Kidney tubule cell (primary cell): ENCODE measurements around the gene ABCB10.
"Not testable (repeated sequence)": the region's sequence is repeated elsewhere in the genome, so short reads cannot be mapped to it uniquely, and the experiment has no call there.

ENCODE experiments used
- DNase-seq: peaks from one replicate; pipeline ENCODE4 v3.0.0-alpha.2; 2018; ENCODE audit warnings: low spot score

Gene ABCB10

DNA sequence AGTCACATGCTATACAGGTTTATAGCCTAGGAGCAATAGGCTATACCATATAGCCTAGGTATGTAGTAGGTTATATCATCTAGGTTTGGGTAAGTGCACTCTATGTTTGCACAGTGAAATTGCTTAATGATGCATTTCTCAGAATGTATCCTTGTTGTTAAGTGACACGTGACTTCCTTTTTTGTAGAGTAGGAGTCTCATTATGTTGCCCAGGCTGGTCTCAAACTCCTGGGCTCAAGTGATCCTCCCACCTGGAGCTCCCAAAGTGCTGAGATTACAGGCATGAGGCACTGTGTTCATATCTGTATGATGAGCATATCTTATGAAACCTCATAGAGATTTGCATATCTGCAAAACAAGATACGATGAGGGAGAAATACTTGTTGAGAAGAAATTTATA is 13.8 kb upstream of the ABCB10 start:
- DNase-seq = no peak

DNA sequence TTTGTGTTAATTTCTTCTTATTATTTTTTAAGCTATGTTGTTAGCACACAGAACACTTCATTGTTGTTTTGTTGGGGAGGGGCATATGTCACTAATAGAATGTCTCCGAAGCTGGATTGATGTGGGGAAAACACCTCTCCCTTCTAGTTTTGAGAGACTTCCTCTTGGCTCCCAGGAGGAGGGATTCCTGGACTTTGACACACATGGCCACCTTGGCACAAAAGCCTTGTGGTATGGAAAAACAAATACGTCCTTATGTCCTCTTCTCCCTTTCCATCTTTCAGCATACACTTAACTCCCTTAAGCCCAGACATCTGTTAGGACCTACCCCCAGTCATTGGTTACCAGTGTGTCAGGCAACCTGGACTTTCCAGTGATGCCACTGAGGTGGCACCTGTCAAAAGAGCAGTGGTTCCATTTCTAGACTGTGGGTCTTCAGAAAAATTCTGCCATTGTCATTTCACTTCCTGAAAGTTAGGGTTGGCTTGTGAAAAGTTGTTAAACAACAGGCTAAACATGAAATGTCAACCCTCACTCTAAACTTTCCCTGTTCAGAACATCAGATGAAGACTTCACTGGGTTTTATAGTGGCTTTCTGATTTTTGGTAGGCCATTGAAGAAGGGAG is 12.5 kb upstream of the ABCB10 start:
- DNase-seq = no peak

DNA sequence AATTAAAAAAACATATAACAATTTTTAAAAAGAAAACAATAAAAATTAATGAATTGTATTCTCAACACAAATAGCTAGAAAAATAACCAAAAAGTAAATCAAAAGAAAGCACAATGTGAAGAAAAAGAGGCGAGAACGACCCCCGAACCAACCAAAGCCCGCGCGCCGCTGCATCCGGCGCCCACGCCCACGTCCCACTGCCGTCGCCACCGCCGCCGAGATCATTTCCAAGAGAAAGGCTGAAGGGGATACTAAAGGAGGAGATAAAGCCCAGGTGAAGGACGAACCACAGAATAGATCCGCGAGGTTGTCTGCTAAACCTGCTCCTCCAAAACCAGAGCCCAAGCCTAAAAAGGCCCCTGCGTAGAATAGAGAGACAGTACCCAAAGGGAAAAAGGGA is 11.8 kb upstream of the ABCB10 start:
- DNase-seq = no peak

DNA sequence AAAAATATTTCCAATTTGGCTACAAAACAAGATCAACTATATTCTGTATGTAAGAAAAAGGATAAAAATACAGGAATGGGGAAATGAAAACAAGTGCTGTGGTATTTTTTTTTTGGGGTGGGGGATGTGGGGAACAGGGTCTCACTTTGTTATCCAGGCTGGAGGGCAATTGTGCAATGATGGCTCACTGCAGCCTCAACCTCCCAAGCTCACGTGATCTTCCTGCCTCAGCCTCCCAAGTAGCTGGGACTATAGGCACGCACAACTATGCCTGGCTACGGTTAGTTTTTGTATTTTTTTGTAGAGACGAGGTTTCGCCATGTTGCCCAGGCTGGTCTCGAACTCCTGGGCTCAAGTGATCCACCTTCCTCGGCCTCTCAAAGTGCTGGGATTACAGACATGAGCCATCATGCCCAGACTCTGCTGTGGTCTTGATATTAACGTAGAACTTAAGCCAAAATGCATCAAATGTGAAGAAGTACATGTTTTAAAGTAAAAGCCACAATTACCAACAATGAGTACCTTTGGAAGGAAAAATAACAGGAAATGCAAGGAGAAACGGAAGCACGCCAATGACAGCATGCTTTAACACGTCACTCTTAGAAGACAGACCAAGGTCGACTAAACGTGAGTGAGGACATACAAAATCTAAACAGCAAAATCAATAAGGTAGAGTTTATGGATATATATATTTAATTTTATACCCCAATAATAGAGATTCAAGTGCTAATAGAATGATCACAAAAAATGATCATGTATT is 8.8 kb upstream of the ABCB10 start:
- DNase-seq = no peak

DNA sequence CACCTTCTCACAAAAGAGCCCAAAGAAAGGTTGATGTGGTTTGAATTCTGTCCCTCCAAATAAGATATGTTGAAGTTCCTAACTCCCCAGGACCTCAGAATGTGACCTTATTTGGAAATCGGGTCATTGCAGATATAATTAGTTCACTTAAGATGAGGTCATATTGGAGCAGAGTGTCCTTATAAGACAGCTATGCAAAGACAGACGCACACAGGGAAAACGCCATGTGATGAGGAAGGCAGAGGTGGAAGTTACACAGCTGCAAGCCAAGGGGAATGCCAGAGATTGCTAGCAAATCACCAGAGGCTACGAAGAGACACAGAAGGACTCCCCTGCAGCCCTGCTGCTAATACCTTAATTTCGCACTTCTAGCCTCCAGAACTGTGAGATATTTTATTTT is 5.2 kb upstream of the ABCB10 start:
- peak; percentile 39 for DNase-seq

DNA sequence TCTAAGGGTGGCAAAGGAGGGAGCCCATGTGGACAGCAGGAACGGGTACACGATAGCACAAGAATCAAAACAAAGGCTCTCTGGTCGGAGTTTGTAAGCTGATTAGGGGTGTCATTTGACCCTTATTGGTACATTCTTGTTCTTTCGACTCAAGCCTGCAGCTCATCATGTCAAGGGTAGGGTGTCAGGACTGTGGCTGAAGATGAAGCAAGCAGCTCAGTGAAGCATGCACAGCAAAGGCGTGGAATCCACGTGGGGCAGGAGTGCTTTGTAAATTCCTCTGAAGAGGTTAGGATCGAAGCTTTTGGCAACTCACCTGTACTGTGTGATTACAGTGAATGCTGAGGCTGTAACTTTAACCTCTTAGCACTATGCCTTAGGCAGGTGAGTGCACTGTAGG is 4.7 kb upstream of the ABCB10 start:
- peak; percentile 61 for DNase-seq

DNA sequence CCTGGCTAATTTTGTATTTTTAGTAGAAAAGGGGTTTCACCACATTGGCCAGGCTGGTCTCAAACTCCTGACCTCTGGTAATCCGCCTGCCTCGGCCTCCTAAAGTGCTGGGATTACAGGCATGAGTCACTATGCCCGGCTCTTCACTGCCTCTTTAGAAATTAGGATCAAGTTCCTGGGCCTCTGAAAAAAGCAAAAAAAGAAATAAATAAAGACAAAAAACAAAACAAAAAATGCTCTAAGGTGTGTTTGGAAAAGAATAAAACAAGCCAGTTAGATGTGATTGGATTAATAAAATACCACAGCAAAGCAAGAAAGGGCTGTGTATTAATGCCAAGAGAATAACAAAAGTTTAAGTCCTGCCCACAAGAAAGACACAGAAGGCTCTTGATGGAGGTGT is 4.2 kb upstream of the ABCB10 start:
- DNase-seq = no peak

DNA sequence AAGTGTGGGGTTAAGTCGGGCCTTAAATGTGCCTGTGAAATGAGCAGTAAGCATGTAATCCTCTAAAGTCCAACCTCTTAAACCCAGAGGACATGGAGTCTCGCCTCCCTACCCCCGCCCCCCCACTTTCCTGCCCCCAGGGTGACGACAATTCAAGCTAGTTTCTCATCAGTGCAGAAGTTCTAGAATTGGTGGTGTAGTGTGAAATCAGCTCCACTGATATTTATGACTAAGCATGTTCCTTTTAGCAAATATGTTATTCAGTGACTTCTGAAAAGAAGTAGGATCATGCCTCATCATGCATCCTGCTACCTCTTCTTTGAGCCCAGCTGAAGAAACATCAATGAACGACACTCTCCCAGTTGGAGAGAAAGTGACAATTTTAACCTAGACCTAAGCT is 2.6 kb upstream of the ABCB10 start:
- no peak for DNase-seq

DNA sequence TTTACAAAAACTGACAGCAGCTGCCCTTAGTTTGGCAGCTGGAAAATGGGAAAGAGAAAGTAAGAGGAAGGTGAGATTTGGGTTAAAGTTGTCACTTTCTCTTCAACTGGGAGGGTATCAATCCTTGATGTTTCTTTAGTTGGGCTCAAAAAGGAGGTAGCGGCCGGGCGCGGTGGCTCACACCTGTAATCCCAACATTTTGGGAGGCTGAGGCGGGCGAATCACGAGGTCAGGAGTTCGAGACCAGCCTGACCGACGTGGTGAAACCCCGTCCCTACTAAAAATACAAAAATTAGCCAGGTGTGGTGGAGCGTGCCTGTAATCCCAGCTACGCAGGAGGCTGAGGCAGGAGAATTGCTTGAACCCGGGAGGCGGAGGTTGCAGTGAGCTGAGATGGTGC is 1.6 kb upstream of the ABCB10 start:
- not testable (repeated sequence) for DNase-seq

DNA sequence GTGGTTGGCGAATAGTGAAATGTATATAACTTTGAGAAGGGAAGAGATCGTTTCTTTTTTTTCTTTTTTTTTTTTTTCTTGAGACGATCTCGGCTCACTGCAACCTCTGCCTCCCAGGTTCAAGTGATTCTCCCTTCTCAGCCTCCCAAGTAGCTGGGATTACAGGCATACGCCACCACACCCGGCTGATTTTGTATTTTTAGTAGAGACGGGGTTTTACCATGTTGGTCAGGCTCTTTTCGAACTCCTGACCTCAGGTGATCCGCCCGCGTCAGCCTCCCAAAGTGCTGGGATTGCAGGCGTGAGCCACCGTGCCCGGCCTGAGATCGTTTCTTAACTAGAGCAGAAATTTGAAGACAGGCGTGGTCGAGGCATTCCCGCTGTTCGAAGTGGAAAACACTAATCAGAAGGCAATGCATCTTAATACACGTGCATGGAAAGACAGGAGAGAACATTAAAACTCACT is 862 bp upstream of the ABCB10 start:
- peak; percentile 11 for DNase-seq

DNA sequence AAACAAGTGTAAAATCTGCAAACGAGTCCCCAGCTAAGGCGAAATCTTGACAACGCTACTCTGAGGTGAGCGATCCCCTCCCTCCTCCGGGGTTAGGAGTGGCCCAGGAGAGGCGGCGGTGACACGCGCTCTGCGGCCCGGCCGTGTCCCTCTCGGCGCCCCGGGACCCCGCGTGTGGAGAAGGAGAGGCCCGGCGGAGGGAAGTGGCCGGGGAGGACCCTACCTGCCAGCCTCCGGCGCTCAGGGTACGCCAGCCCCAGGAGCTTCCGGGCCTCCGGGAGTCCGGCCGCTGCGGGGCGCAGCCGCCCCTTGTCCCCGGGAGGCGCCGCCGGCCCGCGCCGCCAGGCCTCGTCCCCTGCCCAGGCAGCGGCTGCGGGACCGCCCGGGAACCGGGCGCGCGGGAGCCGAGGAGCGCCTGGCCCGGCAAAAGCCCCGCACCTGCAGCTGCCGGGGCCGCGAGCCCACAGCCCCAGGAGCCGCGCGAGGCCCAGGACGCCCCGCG is 543 bp downstream of the ABCB10 start:
- peak; percentile 44 for DNase-seq

DNA sequence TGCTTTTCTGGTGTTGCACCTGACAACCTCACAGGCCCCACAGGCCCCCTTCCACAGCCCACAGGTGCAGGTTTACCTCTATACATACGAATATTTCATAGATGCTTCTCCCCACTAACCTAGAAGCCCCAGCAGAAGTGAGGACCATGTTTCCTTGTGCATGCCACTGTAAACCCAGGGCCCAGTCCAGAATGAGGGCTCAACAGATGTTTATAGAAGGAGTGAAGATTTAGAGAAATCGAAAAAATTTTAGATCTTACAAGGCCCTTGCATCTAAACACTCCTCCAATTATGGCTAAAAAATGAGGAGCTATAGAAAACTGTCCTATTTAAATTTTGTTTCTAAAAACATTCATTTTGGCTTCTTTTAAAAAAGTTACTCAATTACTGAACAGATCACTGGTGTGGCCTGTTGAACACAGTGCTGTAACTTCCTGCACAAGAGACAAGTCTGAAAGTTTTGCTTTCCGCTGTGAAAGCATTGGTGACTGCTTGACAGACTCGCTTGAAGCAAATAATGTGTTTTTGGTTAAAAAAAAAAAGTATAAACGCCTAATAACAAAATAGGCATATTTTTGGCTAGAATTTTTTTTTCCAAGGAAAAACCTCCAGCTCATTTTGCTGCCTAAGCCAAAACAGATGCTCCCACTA is 1.2 kb downstream of the ABCB10 start:
- DNase-seq = peak; percentile 22

DNA sequence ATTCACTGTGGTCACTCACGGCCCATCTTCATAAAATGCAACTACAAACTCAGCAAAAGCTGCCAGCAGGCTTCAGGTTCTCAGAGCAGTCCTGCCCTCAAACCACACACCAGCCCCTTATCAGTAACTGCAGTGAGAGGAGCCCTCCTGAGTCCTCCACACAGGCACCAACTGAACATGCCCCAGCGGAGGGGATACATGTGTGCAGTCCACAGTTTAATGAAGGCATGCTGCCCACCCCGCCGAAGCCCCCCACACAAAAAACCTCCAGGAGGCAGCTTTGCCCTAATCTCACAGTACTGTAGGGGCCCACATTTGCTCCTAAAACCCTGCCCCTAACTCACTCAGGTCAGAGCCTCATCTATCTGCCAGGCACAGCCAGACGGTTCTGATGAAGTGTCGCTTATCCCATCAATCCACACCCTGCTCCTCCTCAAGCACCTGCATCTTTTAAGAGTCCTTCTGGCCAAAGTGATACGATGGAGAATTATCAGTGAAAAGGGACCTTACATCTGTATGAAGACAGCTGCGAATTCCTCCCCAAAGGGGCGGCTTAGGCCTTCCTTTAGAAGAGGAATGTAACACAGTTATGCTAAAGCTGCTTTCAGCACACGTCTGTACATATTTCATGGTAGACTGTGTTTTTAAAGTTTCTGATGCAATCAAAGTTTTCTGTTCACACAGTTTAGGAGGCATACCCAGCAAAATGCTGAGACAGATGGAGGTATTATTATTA is 3.5 kb downstream of the ABCB10 start:
- no peak for DNase-seq

DNA sequence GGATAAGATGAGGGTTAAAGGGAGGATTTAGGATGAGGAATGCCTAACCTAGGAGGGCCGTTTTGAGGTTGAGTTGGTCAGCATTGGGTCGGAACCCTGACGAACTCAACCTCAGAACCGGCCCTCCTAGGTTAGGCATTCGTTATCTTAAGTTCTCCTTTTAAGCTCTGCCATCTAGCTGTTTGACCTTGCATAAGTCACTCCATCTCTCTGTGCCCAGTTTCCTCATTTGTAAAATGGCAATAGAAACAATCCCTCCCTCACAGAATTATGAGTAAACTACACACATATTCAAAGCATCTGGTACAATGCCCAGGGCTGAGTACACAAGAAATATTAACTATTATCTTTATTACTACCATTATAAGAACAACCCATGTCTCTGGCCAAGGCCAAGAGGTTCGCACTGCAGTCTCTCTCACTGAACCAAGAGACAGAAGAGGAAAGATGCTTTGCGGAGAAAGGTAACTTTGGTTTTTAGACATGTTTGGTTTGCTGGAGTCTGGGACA is 4.8 kb downstream of the ABCB10 start:
- no peak for DNase-seq

DNA sequence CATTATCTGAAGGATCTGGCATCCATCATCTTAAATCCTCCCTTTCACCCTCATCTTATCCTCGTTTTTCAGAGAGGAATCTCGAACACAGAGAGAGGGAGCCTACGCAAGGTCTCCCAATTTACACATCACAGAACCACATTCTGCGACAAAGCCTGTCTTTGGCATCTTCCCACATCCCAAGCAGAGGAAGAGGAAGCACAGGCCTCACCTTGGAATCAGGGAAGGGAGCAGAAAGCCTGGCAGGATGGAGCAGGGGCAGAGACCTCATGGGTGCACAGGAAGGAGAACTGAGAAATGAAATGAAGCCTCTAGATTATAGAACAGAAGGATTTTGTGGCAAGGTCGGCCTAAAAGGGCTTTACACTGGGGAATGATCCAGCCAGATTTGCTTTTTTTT is 5.8 kb downstream of the ABCB10 start:
- DNase-seq = no peak

DNA sequence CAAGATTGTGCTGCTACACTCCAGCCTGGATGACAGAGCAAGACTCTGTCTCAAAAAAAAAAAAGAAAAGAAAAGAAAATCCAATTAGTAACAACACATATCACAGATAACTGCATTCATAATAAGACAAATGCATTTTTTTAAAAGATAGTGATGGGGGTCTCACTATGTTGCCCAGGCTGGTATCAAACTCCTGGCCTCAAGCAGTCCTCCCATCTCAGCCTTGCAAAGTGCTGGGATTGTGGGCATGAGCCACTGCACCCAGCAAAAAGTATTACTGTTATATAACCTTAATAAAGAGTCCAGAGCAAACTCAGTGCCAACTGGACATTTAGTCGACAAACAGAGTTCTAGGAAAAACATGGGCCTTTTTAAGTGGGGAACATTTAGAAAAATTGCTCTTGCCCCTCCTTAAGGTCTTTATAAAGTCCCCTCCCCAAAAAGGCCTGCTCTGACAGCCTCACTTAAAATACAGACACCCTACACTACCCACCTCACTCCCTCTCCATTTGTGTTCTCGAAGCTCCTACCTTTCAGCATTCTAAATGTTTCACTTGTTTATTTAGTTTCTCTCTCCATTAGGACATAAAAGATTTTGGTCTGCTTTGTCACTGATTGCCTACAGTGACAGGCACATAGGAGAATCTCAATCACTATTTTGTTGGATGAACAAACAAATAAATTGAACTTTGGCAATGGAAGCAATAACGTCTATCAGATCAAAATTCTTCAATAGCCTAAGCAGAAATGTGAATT is 7.5 kb downstream of the ABCB10 start:
- no peak for DNase-seq

DNA sequence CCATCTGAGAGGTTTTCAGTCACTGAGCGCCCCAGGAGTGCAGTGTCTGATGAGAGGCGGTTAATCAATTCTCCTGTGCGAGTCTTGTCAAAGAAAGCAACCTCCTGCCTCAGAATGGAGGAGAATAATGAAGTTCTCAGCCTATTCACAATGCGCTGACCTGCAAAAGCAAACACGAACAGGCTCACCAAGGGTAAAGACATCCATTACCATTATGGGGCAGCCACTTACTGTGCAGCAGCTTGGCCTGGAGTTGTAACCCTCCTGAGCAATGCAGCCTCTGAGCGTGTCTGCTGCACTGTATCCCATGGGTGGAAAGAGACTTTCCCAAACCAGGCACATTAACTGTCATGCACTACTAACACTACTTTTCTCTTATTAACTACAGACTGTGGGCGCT is 11.0 kb downstream of the ABCB10 start:
- no peak for DNase-seq

DNA sequence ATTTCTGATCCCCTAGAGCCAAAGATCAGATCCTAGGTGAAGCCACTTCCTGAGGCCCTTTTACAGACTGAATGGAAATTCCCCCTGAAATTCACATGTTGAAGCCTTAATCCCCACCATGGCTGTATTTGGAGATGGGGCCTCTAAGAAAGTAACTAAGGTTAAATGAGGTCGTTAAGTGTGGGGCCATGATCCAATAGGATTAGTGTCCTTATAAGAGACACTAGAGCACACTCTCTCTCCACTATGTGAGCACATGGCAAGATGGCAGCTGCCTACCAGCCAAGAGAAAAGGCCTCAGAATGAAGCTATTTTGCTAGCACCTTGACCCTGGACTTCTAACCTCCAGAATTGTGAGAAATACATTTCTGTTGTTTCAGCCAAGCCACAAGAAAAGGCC is 13.9 kb downstream of the ABCB10 start:
- no peak for DNase-seq

DNA sequence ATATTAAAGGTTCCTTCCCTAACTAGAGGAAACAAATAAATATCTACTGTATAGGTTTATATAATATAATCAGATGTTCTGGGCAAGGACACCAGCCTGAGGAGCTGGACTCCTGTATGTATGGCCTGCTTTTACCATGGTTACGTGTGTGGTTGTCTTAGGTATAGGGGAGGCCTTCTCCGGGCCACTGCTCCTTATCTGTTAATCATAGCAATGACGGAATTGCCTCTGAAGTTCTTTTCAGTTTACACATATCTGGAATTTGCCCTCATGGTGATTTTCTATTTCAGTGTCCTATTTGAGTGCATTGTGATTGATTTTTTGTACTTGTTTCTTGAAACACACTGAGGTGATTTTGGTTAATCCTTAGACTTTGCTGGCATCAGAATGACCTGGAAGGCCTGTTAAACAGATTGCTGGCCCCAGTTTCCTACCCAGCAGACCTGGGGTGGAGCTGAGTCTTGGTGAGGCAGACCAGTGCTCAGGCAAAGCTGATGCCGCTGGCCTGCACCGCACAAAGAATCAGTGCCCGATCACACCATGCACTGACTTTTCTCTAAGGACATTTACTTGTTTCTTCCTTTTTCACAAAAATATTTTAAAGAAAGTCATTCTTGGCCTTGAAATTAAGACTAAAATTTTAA is 18.5 kb downstream of the ABCB10 start:
- DNase-seq = no peak

DNA sequence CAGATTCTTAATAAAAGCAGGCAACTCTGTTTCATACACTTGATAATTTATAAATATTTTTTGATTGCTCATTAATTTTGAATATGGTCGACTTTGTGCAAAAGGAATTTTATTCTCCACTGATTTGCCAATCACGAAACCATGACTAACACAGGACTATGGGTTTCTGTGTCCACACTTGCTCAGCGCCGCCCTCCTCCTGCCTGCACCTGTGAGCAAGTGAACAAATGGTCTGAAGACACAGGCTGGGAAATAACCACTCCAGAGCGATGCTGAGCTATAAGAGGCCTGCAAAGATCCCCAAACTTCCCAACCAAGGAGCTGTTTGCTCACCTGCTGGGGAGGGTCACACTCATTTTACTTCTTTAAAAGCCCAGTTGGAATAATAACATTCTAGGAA is 19.6 kb downstream of the ABCB10 start:
- no peak for DNase-seq

DNA sequence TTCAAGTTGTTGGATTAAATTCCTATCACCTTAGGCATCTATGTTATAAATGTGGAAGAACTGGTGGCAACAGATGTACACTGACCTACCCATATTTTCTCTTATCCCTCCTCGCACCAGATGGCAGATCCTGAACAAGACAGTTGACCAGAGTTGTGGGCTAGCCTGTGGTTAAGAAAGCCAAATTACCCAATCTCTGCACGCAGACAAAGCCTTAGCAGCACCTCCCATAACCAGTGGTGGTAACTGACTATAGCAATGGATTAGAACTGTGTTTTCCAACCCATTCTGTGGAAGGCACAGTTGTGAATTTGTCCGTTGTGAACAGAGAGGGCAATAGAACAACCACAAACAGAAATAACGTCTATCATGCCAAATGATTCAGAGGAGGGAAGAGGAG is 20.6 kb downstream of the ABCB10 start:
- no peak for DNase-seq
